PC-9 (cell line): ENCODE measurements around the gene MRPS23. TPM values are rescaled to one million over a fixed set of nuclear protein-coding genes. Genes with fewer than 3 reads are reported as not detected.

Experiments used
- BruUV-seq: library from RNA; stranded (reverse); fragments of 400-500 nt; replicated peaks from 2 replicates; lab custom pipeline; 2021; lab: Mats Ljungman, UMichigan
- CTCF ChIA-PET: fragments of 300-600 bp; sonication (Branson Sonifier 250); formaldehyde crosslinking; loops from one replicate; lab custom pipeline; 2022; ENCODE audit warnings: antibody characterized with exemption; lab: Charles Lee
- POLR2A ChIA-PET: fragments of 300-600 bp; sonication (Branson Sonifier 250); formaldehyde crosslinking; loops from one replicate; lab custom pipeline; 2022; ENCODE audit warnings: antibody characterized with exemption; ENCODE audit not compliant: unreplicated experiment; lab: Charles Lee
- DNase-seq, 2 experiments: peaks; one replicate each; pipeline versions ENCODE4 v3.0.0 to v3.0.0-alpha.2; 2015 to 2022; ENCODE audit warnings: mixed read lengths in 1 of 2
- H2AFZ ChIP-seq: fragments of 200-600 bp; sonication (generic); 2 replicates; pipeline ENCODE4 v1.8.1; 2017; ENCODE audit warnings: antibody characterized with exemption
- H3F3A ChIP-seq: fragments of 200-600 bp; sonication (generic); 2 replicates; pipeline ENCODE4 v1.8.1; 2017; ENCODE audit warnings: antibody characterized with exemption, mild to moderate bottlenecking, low read depth; ENCODE audit not compliant: insufficient read depth
- H3K27ac ChIP-seq: fragments of 200-600 bp; sonication (generic); 2 replicates; pipeline ENCODE4 v1.6.1; 2016; ENCODE audit warnings: mixed run types
- H3K27me3 ChIP-seq: fragments of 200-600 bp; sonication (generic); 2 replicates; pipeline ENCODE4 v1.6.1; 2016; ENCODE audit warnings: low read depth, mixed run types; ENCODE audit not compliant: insufficient read depth
- H3K36me3 ChIP-seq: fragments of 200-600 bp; sonication (generic); 2 replicates; pipeline ENCODE4 v1.6.1; 2016; ENCODE audit warnings: low read depth, mixed run types
- H3K4me1 ChIP-seq: fragments of 200-600 bp; sonication (generic); replicated peaks from 2 replicates; pipeline ENCODE4 v1.6.1; 2016; ENCODE audit warnings: mixed run types; ENCODE audit not compliant: insufficient read depth
- H3K4me2 ChIP-seq: fragments of 200-600 bp; sonication (generic); 2 replicates; pipeline ENCODE4 v1.6.1; 2017; ENCODE audit warnings: mixed run types
- H3K4me3 ChIP-seq: fragments of 200-600 bp; sonication (generic); 2 replicates; pipeline ENCODE4 v1.6.1; 2016; ENCODE audit warnings: mixed run types
- H3K79me2 ChIP-seq: fragments of 200-600 bp; sonication (generic); 2 replicates; pipeline ENCODE4 v1.6.1; 2017; ENCODE audit warnings: low read depth, mixed run types
- H3K9me2 ChIP-seq: fragments of 200-600 bp; sonication (generic); 2 replicates; pipeline ENCODE4 v1.8.1; 2017; ENCODE audit warnings: mild to moderate bottlenecking; ENCODE audit not compliant: insufficient read depth
- H3K9me3 ChIP-seq: fragments of 200-600 bp; sonication (generic); 2 replicates; pipeline ENCODE4 v1.8.1; 2016; ENCODE audit warnings: low read depth; ENCODE audit not compliant: insufficient read depth
- H4K20me1 ChIP-seq: fragments of 200-600 bp; sonication (generic); 2 replicates; pipeline ENCODE4 v1.8.1; 2017; ENCODE audit not compliant: insufficient read depth
- CTCF ChIP-seq: fragments of 200-600 bp; sonication (generic); conservative IDR thresholded peaks from 2 replicates; pipeline ENCODE4 v1.6.1; 2017; ENCODE audit warnings: mixed run types, antibody characterized with exemption, mild to moderate bottlenecking, moderate library complexity
- EZH2 ChIP-seq: fragments of 200-600 bp; sonication (generic); IDR thresholded peaks from 2 replicates; pipeline ENCODE4 v1.8.0; 2017; ENCODE audit warnings: antibody characterized with exemption, low read depth
- intact Hi-C: fragments of 100-400 bp; cut with micrococcal nuclease; formaldehyde crosslinking; loops from one replicate; pipeline ENCODE4 v1.10.0; 2022; ENCODE audit not compliant: unreplicated experiment
- total RNA-seq: library from RNA; stranded (reverse); gene quantifications from 2 replicates; pipeline ENCODE4 v1.2.3, GENCODE V29; 2021

MRPS23 gene
- total RNA-seq, 1 experiment from 2014 or later: 49.7 TPM

- no peaks in the 10 kb centered on the region for H3K36me3 ChIP-seq
- no peak overlapping the region for H3K27ac ChIP-seq
- H3F3A ChIP-seq: peaks cover 5% of the 10 kb centered on the region; the same call in 1 of the 2 replicates
- no peaks in the 10 kb centered on the region for H3K9me2 ChIP-seq
- H3K27me3 ChIP-seq: no peaks in the 10 kb centered on the region
- no peak for DNase-seq
- no peak for TF ChIP-seq CTCF
- no peak for TF ChIP-seq EZH2
- no peak overlapping the region for H2AFZ ChIP-seq
- ChIA-PET POLR2A (no interaction called here), CTCF (no interaction called here)
- H3K4me2 ChIP-seq: no peak overlapping the region; the same call in 1 of the 2 replicates
- intact Hi-C loops: no loop called here
- peaks cover 24% of the 10 kb centered on the region for H3K4me1 ChIP-seq
- no peaks in the 10 kb centered on the region for H4K20me1 ChIP-seq
- H3K4me3 ChIP-seq: no peak overlapping the region
- no peaks in the 10 kb centered on the region for H3K9me3 ChIP-seq
- no peaks in the 10 kb centered on the region for H3K79me2 ChIP-seq
- BruUV-seq: no TSS peak
Measured at GRCh38 chr17:57870283-57870635, 20.4 kb upstream of the MRPS23 start.

GRCh38 chr17:57869617-57870282 lies 19.9 kb upstream of the MRPS23 start:
- no peak for TF ChIP-seq EZH2
- TF ChIP-seq CTCF: no peak
- Histone ChIP-seq H3K27me3 (no peaks in the 10 kb centered on the region), H3K4me1 (peaks cover 19% of the 10 kb centered on the region), H3K9me3 (no peaks in the 10 kb centered on the region), H3K27ac (no peak overlapping the region), H3K4me2 (no peak overlapping the region; the same call in 1 of the 2 replicates), H3K36me3 (no peaks in the 10 kb centered on the region), H3K79me2 (no peaks in the 10 kb centered on the region), H3F3A (peaks cover 5% of the 10 kb centered on the region; the same call in 1 of the 2 replicates), H2AFZ (no peak overlapping the region), H3K4me3 (no peak overlapping the region), H3K9me2 (no peaks in the 10 kb centered on the region), H4K20me1 (no peaks in the 10 kb centered on the region)
- no peak for DNase-seq
- no TSS peak for BruUV-seq
- intact Hi-C loops: no loop called here
- POLR2A ChIA-PET: no interaction called here
- CTCF ChIA-PET: no interaction called here

GRCh38 chr17:57868910-57869616 lies 19.2 kb upstream of the MRPS23 start:
- H3F3A ChIP-seq: peaks cover 5% of the 10 kb centered on the region; the same call in 1 of the 2 replicates
- H3K4me3 ChIP-seq: no peak overlapping the region
- TF ChIP-seq CTCF (no peak), EZH2 (no peak)
- POLR2A ChIA-PET: interaction anchor here (0.7 kb wide), 1 partner anchor 138 kb away, joined by 5 read pairs; the partner anchor contains the start of gene SRSF1
- DNase-seq: no peak
- no peaks in the 10 kb centered on the region for H3K79me2 ChIP-seq
- H4K20me1 ChIP-seq: no peaks in the 10 kb centered on the region
- no peak overlapping the region for H3K27ac ChIP-seq
- no peaks in the 10 kb centered on the region for H3K36me3 ChIP-seq
- no peaks in the 10 kb centered on the region for H3K9me3 ChIP-seq
- BruUV-seq: no TSS peak
- intact Hi-C loops: no loop called here
- H3K4me2 ChIP-seq: no peak overlapping the region
- no peaks in the 10 kb centered on the region for H3K9me2 ChIP-seq
- H2AFZ ChIP-seq: no peak overlapping the region
- no peaks in the 10 kb centered on the region for H3K27me3 ChIP-seq
- H3K4me1 ChIP-seq: peaks cover 17% of the 10 kb centered on the region
- CTCF ChIA-PET: interaction anchor here (0.6 kb wide), 1 partner anchor 119 kb away, joined by 6 read pairs; the partner anchor contains the start of gene VEZF1
